ENCODE measurements around the gene C10orf90.
"Not testable (repeated sequence)": the region's sequence is repeated elsewhere in the genome, so short reads cannot be mapped to it uniquely, and the experiment has no call there.

The C10orf90 gene

GRCh38 chr10:126402721-126403695 lies 267.5 kb downstream of the C10orf90 start:
- in situ Hi-C loops (cut with HindIII; ENCODE audit: low sequenced_read_pairs) = no loop called here

- in situ Hi-C loops (cut with HindIII; ENCODE audit: low sequenced_read_pairs) = no loop called here
Measured at GRCh38 chr10:126400641-126401040, 269.9 kb downstream of the C10orf90 start.

GRCh38 chr10:126398924-126399323 lies 271.6 kb downstream of the C10orf90 start:
- in situ Hi-C loops (cut with HindIII; ENCODE audit: low sequenced_read_pairs) = no loop called here

- in situ Hi-C loops (cut with HindIII; ENCODE audit: low sequenced_read_pairs) = no loop called here
Measured at GRCh38 chr10:126398383-126398743, 272.1 kb downstream of the C10orf90 start.

- in situ Hi-C loops (cut with HindIII; ENCODE audit: low sequenced_read_pairs) = no loop called here
Measured at GRCh38 chr10:126397640-126398382, 272.7 kb downstream of the C10orf90 start.

GRCh38 chr10:126397156-126397555 lies 273.3 kb downstream of the C10orf90 start:
- in situ Hi-C loops (cut with HindIII; ENCODE audit: low sequenced_read_pairs) = no loop called here

GRCh38 chr10:126394948-126395347 lies 275.5 kb downstream of the C10orf90 start:
- in situ Hi-C loops (cut with HindIII; ENCODE audit: low sequenced_read_pairs) = no loop called here

- in situ Hi-C loops (cut with HindIII; ENCODE audit: low sequenced_read_pairs) = no loop called here
Measured at GRCh38 chr10:126393076-126393475, 277.4 kb downstream of the C10orf90 start.

- in situ Hi-C loops (cut with HindIII; ENCODE audit: low sequenced_read_pairs) = no loop called here
Measured at GRCh38 chr10:126392469-126392868, 278.0 kb downstream of the C10orf90 start.

GRCh38 chr10:126392068-126392467 lies 278.4 kb downstream of the C10orf90 start:
- in situ Hi-C loops (cut with HindIII; ENCODE audit: low sequenced_read_pairs) = no loop called here

- in situ Hi-C loops (cut with HindIII; ENCODE audit: low sequenced_read_pairs) = no loop called here
Measured at GRCh38 chr10:126391192-126391885, 279.2 kb downstream of the C10orf90 start.

GRCh38 chr10:126390324-126390723 lies 280.2 kb downstream of the C10orf90 start:
- in situ Hi-C loops (cut with HindIII; ENCODE audit: low sequenced_read_pairs) = no loop called here

- in situ Hi-C loops (cut with HindIII; ENCODE audit: low sequenced_read_pairs) = no loop called here
Measured at GRCh38 chr10:126387931-126388911, 282.3 kb downstream of the C10orf90 start, which contains the start of gene ADAM12. Gene ADAM12, minus strand, starts transcription at chr10:126388477. Its CDS starts 332 bp downstream, at chr10:126388145.

- in situ Hi-C loops (cut with HindIII; ENCODE audit: low sequenced_read_pairs) = no loop called here
Measured at GRCh38 chr10:126387041-126387921, 283.2 kb downstream of the C10orf90 start.

GRCh38 chr10:126384269-126384873 lies 286.1 kb downstream of the C10orf90 start:
- in situ Hi-C loops (cut with HindIII; ENCODE audit: low sequenced_read_pairs) = no loop called here

- in situ Hi-C loops (cut with HindIII; ENCODE audit: low sequenced_read_pairs) = no loop called here
Measured at GRCh38 chr10:126380352-126381076, 290.0 kb downstream of the C10orf90 start.

- in situ Hi-C loops (cut with HindIII; ENCODE audit: low sequenced_read_pairs) = not testable (repeated sequence)
Measured at GRCh38 chr10:126379166-126379565, 291.3 kb downstream of the C10orf90 start.

GRCh38 chr10:126376956-126377355 lies 293.5 kb downstream of the C10orf90 start:
- in situ Hi-C loops (cut with HindIII; ENCODE audit: low sequenced_read_pairs) = no loop called here
